HPDE6-E6E7 (cell line): ENCODE data around the gene LYRM9.
"Not testable (repeated sequence)": the region's sequence is repeated elsewhere in the genome, so short reads cannot be mapped to it uniquely, and the experiment has no call there.

Experiments
- DNase-seq: peaks from one replicate; pipeline ENCODE4 v3.0.0; 2011; ENCODE audit warnings: missing footprints; ENCODE audit errors: extremely low spot score

Gene LYRM9

GRCh38 chr17:27839571-27840405 lies 53.4 kb downstream of the LYRM9 start:
- not testable (repeated sequence) for DNase-seq

DNA sequence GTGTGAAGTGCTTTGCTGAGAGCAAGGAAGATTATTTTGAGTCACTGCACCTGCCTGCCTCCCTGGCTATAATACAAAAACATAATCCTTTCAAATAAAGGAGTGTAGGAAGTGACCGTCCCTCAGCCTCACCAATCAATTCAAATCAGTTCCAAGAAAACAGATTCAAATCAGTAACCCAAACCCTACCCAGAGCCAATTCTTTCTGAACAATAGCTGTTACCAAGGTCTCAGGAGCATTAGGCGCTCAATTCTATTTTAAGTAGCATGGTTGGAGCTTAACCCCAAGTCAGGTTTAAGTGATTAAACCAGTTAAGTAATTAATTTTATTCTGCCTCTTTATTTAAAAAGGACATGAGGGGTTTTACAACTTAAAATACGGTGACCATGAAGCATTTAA lies 54.6 kb downstream of the LYRM9 start:
- not testable (repeated sequence) for DNase-seq

- not testable (repeated sequence) for DNase-seq
Observed at GRCh38 chr17:27837769-27838168, 55.4 kb downstream of the LYRM9 start.

- DNase-seq = no peak
Observed at GRCh38 chr17:27836651-27837050, 56.5 kb downstream of the LYRM9 start.

DNA sequence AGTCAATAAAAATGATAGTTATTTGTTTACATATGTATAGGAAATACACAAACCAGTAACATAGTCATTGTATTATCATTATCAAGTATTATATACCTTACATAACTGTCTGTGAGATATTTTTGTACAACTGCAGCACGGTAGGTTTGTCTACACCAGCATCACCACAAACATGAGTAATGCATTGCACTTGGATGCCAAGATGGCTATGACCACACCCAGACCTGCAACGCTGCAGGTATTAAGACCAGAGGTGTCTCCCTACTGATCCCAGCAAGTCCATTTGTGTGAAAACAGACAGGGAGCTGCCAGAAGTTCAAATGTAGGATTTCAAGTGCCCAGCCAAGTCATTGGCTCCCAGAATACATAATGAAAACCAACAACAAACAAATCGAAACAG lies 58.6 kb downstream of the LYRM9 start:
- no peak for DNase-seq

DNA sequence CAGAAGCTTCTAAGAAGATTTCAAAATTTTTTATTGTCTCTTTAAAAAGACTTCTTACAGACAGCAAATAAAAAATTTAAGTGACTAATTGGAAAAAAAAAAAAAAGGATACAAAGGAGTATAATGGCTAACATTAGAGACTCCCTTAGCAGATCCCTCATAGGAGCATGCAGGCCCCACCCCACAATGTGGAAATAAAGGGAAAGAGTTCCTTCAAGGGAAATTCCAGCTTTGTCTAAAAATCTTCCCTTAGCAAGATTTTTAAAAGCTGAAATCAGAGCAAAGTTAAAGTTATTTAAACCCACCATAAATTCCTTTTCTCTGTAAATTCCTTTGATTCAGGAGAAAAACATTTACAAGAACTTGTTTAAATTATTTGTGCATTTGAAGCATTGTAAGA lies 60.3 kb downstream of the LYRM9 start:
- no peak for DNase-seq

DNA sequence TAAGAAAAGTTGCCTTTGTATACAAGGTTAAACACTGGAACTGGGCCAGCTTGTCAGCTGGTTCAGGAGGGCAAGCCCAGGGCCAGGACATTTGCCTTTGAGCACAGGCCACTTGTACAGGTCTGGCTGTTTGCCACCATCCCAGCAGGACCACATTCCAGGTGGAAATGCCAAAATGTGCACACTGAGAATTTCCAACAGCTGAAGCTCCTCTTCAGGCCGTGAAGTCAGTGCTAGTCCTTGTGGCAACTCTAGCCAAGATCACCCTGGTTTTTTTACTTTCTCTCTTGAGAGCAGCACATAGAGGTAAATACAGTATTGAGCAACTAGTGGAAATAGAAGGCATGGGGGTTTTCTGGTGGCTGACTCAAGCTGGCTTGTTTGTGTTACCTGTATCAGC lies 63.3 kb downstream of the LYRM9 start:
- not testable (repeated sequence) for DNase-seq

DNA sequence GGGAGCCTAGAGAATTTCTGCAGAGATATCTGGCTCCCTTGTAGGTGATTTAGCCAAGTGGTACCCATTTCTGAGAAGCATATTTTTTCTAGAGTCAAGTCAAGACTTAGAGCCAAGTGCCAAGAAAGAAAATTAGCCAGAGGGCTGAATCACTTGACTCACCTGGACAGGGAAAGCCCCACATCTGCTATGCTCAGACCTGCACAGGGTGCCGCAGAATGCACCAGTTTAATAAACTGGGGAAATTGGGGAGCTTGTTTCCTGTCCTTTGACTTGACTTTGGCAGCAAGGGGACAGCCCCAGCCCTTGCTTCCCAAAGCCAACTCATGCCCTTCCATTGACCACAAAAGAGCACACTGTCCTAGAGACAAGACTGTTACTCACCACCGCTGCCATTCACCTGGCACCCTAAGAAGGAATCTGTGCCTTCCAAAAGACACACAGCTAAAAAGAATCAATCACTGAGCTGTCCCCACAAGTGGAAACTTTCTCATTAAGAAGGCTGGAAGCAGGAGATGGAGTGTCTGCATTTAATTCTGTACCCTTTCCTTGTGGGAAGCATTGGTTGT lies 63.9 kb downstream of the LYRM9 start:
- not testable (repeated sequence) for DNase-seq
